Germinal center (tissue), 1 donor: ENCODE data around the gene NMT1.

ENCODE experiments used
- DNase-seq: peaks from one replicate; pipeline ENCODE4 v3.0.0; 2012; ENCODE audit warnings: mixed read lengths, low spot score

NMT1 gene

DNA sequence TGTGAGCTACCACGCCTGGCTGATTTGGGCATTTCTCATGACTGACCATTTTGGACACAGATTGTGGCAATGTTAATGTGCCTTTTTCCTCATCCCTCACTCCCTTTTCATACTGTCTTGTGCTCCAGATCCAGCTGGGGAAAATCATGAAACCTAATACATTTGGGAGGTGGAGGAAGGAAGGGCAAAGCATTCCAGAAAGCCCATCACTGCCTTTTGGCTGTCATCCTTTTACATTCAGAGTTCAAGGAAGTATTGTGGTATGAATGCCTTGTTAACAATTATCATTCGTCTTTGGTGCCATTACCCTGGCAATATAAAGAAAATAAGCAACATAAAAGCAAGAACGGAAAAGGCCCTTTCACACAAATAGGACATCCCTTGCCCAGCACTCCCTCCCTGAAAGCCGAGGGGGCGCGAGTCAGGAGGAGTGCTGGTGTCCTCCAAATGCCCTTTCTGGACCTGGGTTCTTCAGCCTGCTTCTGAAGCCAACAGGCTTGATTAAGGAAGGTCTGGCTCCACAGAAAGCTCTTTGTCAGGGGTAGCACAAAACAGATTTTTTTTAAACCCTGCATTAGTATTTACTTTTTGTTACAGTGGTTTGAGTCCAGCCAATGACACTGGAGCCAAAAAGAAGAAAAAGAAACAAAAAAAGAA is 20.1 kb downstream of the NMT1 start:
- no peak for DNase-seq

DNA sequence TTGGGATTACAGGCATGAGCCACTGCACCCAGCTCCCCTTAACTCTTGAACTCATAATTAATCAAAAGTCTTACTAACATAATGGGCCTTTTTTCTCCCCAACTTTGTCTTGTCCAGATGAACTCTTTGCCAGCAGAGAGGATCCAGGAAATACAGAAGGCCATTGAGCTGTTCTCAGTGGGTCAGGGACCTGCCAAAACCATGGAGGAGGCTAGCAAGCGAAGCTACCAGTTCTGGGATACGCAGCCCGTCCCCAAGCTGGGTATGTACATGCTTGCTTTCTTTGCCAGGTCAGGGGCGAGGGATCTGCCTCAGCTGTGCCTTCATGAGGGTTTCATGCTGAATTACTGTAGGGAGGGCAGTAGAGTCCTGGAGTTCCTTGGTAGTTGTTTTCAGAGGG is 25.3 kb downstream of the NMT1 start:
- no peak for DNase-seq

DNA sequence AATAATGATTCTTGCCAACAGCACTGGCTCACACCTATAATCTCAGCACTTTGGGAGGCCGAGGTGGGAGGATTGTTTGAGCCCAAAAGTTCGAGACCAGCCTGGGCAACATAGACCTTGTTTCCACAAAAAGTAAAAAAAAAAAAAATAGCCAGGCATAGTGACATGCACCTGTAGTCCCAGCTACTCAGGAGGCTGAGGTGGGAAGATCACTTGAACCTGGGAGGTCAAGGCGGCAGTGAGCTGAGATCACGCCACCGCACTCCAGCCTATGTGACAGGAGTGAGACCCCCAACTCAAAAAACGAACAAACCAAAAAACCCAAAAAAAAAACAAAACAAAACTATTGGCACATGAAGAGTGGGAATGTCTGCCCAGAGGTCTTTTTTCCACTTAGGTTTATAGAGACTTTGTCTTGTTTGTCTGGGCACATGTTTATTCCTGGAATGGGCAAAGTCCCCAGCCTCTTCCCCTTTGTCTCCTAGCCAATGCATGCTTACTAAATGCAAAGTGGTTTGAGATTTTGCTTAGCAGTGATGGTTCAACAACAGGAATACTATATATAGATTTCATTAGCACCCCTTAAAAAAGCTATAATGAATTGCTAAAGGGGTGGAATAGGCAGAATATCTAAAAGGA is 25.9 kb downstream of the NMT1 start:
- no peak for DNase-seq

- no peak for DNase-seq
Observed at GRCh38 chr17:45087504-45087975, 26.4 kb downstream of the NMT1 start.

GRCh38 chr17:45087978-45088377 is 26.9 kb downstream of the NMT1 start:
- no peak for DNase-seq

DNA sequence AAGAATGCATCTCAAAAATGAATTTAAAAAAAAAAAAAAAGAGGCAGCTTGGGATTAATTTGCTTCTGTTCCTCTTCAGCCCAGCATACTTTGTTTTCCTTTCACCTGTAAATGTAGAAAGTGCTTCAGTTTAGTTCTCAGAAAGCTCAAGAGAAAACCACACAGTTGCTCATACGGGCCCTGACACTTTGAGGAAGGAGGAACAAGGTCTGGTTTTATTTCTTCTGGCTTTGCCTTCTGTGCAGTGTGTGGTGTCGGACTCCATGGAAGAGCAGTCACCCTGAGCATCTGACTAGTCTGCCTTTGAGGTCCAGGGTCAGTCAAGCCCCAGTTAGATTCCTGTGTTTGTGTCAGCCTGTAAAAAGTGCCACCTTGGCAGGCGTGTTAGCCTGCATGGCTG is 27.6 kb downstream of the NMT1 start:
- no peak for DNase-seq

DNA sequence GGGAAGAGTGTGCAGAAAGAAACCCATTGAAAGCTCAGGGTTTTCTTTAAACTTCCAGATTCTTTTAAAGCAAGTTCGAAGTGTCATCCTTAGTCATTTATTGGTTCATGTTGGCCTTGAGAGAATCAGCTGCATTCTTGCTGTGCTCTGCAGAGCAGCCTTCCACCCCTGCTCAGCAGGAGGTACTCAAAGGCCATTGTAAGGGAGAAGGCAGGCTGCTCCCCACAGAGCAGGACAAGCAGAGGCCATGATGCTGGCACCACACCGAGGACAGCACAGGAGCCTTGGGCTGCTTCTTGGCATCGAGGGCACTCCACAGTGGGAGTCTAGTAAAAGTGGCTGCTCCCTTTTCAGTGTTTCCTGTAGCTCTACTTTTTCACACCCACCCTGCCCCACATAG is 29.6 kb downstream of the NMT1 start:
- no peak for DNase-seq

DNA sequence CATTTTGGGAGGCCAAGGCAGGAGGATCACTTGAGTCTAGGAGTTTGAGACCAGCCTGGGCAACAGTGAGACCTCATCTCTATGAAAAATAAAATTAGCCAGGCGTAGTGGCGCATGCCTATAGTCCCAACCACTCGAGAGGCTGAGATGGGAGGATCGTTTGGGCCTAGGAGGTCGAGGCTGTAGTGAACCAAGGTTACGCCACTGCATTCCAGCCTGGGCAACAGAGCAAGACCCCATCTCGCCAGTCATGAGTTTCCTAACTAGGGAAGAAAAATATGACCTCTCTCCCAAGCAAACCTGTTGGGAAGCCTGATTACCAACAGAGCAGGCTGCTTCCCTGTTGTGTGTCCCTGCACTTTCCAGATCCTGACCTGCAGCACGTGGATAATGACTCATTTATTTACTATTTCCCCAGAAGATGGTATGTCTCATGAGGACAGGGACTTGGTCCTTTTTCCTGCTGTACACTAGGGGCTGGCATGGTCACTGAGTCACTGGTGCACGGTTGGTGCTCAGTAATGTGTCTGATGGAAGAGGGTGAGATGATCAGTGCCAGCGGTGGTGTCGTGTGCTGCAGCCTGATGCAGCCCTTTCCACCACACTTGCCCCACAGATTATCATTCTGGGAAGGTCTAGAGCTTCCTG is 30.8 kb downstream of the NMT1 start:
- no peak for DNase-seq

GRCh38 chr17:45092911-45093430 is 31.9 kb downstream of the NMT1 start:
- DNase-seq, result no peak

- DNase-seq, result no peak
Observed at GRCh38 chr17:45093444-45094110, 32.5 kb downstream of the NMT1 start.

DNA sequence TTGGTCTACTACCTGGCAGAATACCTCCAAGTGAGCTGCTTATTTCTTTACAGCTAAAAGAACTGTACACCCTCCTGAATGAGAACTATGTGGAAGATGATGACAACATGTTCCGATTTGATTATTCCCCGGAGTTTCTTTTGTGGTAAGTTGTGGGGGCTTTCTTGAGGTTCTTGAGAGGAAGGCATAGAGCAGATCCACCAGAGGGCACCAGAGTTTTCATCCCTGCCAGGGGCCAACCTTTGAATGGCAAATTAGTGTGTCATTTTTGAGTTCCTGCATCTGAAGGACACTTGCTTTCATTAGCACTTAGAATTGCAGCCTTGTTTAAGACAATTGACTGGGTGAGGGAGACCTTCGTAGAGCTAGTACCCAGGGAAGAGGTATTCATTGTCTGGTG is 35.0 kb downstream of the NMT1 start:
- DNase-seq, result peak; percentile 67

DNA sequence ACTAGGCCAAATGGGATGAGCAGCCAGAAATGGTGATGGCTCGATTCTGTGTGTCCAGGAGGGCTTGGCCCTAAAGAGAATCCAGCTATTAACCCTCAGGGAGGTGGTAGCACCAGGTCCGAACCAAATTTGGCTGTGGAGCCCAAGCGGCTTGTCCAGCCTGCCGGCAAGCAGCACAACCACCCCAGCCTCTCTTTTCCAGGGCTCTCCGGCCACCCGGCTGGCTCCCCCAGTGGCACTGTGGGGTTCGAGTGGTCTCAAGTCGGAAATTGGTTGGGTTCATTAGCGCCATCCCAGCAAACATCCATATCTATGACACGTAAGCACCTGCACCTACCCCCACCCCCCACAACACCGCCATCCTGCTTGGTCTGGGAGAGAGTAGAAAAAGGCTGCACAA is 35.8 kb downstream of the NMT1 start:
- no peak for DNase-seq

DNA sequence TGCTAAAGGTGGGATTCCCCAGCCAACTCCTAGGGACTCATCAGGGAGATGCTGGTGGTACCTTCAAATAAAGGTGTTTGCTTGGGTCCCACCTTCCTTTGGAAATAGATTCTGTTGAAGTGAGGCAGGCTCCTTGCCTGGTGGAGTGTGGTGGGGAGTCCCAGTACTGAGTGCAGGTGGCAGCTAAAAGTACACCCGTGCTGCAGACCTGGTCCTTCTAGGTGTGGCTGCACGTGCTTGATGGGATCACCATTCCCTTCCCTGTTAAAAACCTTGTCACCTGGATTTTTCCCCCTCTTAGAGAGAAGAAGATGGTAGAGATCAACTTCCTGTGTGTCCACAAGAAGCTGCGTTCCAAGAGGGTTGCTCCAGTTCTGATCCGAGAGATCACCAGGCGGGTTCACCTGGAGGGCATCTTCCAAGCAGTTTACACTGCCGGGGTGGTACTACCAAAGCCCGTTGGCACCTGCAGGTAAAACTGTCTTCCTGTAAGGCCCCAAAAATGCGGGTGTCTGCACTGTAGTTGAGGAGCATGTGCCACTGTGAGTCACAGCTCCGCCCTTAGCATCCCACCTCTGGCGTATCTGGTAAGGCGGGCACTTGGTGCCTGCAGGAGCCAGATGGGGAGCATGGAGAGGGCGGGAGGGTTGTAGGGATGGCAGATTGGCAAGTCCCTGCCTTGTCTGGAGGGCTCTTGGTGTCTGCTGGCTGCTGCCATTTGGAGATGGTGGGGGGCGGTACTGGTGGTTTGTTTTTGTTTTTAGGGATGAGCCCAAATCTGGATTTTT is 37.2 kb downstream of the NMT1 start:
- DNase-seq, result no peak

DNA sequence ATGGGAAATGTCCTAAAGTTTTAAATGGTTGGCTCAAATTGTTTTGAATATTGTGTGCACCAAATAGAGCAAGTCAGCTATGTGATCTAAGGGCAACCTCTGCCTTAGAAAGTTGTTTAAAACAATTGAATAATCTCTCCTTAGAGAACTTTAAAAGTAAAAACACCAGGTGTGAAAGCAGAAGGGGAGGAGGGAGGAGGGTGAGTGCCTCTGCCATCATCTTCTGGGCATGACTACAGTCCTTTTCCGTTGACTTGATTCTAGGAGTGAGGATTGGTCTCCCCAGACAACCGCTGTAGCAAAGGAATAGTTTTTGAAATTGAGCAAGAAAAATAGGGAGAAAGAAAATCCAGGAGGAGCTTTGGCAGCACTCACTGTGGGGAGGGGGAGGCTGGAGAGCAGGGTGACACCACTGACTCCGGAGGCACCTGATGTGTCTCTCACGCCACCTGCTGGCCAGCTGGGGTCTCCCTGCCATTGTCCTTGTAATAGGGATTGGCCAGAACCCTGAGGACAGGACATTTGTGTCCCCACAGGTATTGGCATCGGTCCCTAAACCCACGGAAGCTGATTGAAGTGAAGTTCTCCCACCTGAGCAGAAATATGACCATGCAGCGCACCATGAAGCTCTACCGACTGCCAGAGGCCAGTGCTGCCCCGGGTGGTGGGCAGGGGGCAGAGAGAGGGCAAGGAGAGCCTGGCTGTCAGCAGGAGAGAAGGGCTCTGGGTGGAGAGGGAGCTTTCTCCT is 37.9 kb downstream of the NMT1 start:
- DNase-seq, result peak; percentile 83

GRCh38 chr17:45101546-45101882 is 40.4 kb downstream of the NMT1 start:
- DNase-seq, result no peak

DNA sequence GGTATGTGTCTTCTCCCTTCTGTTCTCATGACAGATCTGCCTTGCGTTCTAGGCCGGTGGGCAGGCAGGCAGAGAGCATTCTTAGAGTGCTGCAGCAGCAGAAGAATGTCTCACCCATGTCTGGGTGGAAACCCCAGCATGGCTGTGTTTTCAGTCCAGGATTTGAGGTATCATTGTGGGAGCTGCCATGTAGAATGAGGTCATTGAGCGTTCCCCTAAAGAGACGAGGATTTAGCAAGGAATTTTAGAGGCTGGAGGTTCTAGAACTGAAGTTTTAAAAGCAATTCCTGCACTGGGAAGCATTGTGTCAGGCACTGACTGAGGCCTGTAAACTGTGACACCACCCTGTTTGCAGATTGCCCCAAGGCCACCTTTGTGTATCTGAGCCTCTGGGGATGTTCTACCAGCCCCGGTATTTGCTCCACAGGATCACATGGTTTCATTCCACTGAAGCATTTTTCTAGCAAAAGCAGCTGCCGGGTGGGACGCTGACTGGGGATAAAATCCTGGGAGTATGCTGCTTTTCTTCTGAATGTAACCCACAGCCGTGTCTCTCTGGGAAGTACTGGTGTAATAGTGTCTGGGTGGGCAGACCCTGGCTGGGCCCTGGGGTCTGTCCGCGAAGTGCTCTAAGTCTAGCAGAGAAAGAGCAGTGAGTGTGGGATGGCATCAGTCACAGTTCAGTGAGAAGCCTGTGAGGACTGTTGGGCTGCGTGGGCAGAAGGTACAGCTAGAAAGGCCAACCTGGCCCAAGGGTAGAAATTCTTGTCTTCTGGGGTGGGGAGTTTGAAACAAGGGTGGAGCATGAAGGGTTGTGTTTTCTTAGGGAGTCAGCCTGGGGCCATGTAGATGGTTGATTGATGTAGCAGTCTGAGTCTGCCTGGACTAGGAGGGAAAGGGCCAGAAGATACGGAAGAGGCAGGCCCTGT is 41.0 kb downstream of the NMT1 start:
- DNase-seq, result no peak

- DNase-seq, result no peak
Observed at GRCh38 chr17:45102856-45103255, 41.7 kb downstream of the NMT1 start.

GRCh38 chr17:45103269-45103795 is 42.2 kb downstream of the NMT1 start:
- DNase-seq, result no peak

DNA sequence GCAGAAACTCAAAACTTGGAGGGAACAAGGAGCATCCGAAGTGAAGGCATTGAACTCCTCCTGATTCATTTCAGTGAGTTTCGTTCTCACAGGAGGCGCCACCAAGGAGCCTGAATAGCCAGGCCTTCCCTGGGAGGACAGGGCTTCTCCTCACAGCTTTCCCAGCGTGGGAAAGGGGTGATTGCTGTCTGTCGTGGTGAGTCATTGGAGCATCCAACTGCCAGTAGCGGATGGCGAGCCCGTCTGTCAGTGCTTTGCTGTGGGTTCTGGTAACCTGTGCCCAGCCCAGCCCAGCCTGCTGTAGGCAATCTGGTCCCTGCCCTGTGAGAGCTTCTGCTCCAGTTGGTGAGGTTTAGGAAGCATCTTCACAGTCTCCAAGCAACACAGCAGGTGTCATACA is 42.9 kb downstream of the NMT1 start:
- DNase-seq, result no peak

DNA sequence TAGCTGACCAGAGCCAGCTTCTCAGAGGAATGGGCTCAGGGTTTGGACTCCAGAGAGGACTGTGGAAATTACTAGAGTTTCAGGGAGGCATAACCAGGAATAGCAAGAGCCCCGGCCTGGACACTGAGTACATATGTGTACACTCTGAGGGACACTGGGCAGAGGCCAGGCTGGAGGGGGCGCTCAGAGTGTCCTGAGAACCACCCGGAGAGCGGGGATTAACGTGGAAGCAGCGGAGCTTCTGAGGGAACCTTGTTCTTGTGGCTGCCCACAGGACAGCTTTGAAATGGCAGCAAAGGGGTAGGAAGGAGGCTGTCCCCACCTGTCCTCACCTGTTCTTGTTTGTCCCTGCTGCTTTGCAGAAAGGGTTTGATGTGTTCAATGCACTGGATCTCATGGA is 43.4 kb downstream of the NMT1 start:
- no peak for DNase-seq
